KOPT-K1 (cell line): Measurements from ENCODE around the gene CCDC17.

Source experiments
- H3K27ac ChIP-seq: fragments of 200-600 bp; sonication (generic); 2 replicates; pipeline ENCODE4 v1.5.1; 2016; ENCODE audit warnings: antibody characterized with exemption, mild to moderate bottlenecking, low read depth, low read length; ENCODE audit not compliant: poor library complexity, severe bottlenecking
- H3K36me3 ChIP-seq: fragments of 200-600 bp; sonication (generic); 2 replicates; pipeline ENCODE4 v1.5.1; 2017; ENCODE audit warnings: antibody characterized with exemption, mild to moderate bottlenecking, low read length, moderate library complexity; ENCODE audit not compliant: insufficient read depth
- H3K9me3 ChIP-seq: fragments of 200-600 bp; sonication (generic); 2 replicates; pipeline ENCODE4 v1.5.1; 2017; ENCODE audit warnings: antibody characterized with exemption, low read length, mild to moderate bottlenecking; ENCODE audit not compliant: insufficient read depth, poor library complexity, severe bottlenecking

The CCDC17 gene

DNA sequence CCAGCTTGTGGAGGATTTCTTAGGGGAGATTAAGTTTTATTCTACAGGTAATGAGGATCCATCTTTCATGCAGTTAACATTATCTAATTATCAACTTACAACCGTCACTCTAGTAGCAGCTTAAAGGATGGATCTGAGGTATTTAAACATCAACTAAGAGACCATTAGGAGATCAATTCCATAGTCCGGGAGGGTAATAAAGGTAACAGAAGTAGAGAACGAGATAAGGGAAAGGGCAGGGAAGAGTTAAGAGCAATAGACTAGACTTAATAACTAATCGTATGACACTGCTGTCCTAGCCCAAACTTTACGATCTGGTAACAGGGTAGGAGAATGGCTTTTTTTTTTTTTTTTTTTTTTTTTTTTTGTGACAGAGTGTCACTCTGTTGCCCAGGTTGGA lies 19.5 kb upstream of the CCDC17 start:
- Histone ChIP-seq H3K9me3 (no peaks in the 10 kb centered on the region), H3K36me3 (peaks cover 86% of the 10 kb centered on the region), H3K27ac (no peak overlapping the region)

DNA sequence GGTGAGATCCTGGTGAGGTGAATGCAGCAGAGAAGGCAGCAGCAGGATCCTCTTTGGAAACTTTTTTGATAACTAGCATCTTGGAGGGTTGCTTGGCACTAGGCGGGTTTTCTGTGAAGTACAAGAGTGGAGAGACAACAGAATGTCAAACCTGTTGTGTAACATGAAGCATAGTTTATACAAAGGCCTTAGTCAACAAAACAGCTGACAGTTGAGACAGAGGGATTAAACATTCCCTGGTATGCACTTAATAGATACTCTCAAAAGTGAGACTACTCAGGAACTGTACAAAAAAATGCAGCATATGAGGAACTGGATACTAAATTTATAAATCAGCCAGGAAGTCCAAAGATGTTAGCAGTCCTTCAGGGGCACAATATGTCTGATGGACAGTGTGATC lies 16.4 kb upstream of the CCDC17 start:
- H3K9me3 ChIP-seq: no peaks in the 10 kb centered on the region
- H3K36me3 ChIP-seq: peaks cover 92% of the 10 kb centered on the region
- H3K27ac ChIP-seq: no peak overlapping the region

DNA sequence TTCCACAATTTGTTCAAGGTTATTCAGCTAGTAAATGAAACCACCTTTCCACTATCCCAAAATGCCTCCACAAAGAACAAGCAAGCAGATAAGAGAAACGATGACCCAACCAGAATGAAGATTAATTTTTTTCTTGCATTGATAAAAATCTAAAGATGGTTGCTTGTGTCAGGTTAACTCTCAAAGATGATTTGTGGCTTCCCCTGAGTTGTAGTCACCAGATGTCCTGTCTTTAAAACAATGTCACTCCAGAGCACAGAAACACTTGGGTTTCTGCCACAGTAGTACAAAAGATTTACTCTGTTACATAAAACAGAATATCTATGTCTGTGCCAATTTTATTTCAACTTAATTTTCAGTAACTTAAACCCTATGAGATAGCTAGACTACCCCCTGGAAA lies 11.4 kb upstream of the CCDC17 start:
- H3K36me3 ChIP-seq: peaks cover 100% of the 10 kb centered on the region
- no peaks in the 10 kb centered on the region for H3K9me3 ChIP-seq
- no peak overlapping the region for H3K27ac ChIP-seq

DNA sequence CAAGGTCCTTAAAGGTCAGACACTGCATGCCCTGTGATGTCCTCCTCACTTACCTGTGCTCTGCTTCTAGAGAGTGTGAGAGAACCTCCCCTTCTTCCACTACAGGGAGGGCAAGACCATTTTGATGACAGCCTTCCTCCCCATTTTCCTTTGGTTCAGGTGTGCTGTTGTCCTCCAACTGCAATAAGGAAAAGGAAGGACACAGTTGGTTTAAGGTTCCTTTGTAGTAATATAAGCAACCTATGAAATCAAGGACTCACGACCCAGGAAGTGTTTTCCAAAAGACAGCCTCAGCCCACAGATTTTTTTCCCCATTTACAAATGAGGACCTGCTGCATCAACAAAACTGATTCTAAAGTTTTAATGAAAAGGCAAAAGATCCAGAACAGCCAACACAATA lies 6.6 kb upstream of the CCDC17 start:
- Histone ChIP-seq H3K9me3 (no peaks in the 10 kb centered on the region), H3K36me3 (peaks cover 98% of the 10 kb centered on the region), H3K27ac (no peak overlapping the region)

DNA sequence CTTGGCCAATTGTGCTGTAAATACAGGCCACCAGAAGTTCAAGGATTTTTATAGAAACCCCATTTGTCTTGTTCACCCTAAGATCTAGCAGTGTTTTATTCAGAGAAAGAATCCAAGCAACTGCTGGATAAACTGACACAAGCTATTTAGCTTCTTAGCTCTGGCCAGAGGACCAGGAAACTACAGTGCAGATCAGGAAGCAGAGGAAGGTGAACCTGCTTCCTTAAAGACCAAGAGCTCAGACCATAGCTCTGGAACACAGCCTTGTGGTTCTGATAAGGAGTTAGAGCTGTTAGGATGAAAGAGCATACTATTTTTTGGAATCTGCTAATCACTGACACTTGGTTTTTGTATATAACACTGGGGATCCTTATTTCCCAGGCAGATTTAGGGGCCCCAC lies 5.2 kb upstream of the CCDC17 start:
- Histone ChIP-seq H3K27ac (no peak overlapping the region), H3K36me3 (peaks cover 92% of the 10 kb centered on the region), H3K9me3 (no peaks in the 10 kb centered on the region)

DNA sequence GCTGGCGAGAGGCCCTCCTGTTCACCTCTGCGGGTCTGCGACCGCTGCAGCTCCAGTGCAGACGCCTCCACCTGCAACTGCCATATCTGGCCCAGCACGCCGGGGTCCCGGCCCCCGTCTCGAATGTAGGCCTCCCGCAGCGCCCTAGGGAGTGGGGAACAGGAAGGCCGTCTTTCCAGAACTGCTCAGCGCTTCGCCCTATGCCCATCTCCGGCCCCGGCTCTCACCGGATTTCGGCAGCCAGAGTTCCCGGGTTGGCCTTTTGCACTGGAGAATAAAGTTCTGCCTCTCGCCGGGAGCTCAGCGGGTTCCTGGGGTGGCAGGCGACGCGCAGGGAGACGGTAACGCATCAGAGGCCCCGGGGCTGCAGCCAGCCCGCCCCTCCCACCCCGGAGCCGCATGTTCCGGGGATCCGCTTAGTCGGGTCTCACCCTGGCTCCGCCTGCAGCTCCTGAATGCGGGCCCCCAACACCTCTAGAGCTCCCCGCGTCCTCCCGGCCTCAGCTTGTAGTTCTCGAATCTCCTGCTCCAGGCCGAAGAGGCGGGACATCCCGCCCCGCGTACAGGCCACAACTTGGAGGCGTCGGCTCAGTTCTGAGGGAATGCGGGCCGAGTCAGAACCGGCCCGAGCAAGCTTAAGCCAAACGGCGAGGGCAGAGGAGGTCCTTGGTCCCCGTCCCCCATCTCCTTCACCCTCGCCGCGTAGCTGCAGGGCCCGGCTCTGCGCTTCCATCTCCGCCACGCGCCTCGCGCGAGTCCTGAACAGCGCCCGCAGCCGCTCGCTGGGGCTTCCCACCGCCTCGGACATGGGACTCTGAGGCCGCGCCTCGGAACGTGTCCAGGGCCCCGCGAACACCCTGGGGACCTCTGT lies 1.1 kb downstream of the CCDC17 start:
- Histone ChIP-seq H3K27ac (no peak overlapping the region), H3K9me3 (no peaks in the 10 kb centered on the region), H3K36me3 (peaks cover 88% of the 10 kb centered on the region)

DNA sequence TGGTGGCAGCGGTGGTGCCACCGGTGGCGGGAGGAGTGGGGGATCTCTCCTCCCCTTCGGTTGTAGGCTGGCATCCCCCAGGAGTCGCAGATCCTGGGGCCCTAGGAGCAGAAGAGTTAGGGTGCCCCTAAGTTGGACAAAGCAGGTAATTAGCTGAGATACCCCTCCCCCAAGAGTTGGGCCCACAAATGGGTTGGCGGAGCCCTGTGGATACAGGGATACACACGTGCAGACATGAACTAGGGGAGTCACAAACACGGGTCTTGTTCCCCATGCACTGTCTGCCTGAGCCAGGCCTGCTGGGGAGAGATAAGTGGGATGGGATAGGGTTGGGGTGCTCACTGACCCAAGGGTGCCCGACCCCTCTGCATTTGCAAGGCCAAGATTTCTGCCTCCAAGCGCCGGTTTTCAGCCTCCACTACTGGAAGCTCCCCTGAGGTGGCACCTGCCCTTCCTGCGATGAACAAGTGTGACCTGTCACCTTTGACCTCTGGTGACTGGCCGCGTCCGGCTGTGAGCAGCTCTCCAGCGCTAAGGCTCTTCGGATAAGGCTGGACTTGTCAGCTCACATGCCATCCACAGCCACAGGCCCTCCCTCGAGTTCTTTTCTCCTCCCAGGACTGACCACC lies 1.8 kb downstream of the CCDC17 start:
- H3K36me3 ChIP-seq: peaks cover 88% of the 10 kb centered on the region
- H3K27ac ChIP-seq: no peak overlapping the region
- H3K9me3 ChIP-seq: no peaks in the 10 kb centered on the region

DNA sequence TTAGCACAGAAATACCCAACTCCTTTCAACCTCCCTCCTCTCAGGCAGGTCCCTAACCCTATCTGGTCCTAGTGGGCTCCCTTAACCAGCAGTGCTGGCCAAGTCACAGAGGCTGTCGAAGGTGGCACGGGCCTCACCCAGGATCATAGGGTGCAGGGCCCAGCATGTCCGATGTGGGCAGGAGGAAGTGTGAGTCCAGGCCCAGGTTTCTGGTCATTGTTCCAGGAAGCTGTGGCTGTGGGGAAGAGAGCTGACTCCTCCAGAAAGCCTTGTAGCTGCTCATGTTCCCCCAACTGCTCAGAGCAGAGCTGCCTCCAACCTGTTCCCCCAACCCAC lies 2.4 kb downstream of the CCDC17 start:
- peaks cover 88% of the 10 kb centered on the region for H3K36me3 ChIP-seq
- no peak overlapping the region for H3K27ac ChIP-seq
- no peaks in the 10 kb centered on the region for H3K9me3 ChIP-seq

DNA sequence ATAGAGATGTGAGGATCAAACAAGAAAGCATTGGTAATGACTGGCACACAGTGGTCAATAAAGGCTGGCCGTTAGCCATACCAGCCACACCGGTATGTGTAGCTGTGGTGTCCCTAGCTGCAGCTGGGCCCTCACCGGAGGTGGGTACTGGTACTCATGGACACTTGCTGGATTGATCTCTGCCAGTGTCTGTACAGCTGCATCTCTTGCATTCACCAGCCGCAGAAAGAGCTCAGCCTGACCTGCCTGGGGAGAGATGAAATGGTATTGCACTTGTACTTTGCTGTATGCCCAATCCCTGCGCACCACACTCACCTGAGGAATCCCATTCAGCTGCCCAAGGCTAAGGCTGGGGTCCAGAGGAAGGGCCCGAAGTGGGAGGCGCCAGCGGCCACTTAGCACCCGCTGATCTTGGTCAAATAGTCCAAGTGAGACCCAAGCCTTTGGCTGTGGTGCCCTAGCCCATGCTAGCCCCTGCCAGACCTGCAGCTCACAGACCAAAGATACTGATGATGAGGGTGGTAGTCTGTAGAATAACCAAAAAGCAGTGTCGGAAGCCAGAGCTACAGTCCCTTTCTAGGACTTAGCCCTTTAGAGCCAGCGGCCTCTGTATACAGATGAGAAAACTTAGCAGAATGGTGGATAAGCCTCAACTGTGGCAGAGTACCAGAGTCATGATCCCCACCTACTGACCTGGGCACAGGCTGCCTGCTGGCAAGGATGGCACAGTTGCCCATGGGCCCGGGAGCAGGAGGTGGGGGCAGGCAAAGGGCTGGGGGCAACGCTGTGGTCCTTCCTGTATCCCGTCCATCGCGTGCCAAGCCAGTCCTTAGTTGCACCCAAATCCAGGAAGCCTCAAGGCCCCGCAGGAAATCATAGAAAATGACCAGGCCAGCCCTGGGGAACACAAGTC lies 3.0 kb downstream of the CCDC17 start:
- peaks cover 90% of the 10 kb centered on the region for H3K36me3 ChIP-seq
- no peak overlapping the region for H3K27ac ChIP-seq
- no peaks in the 10 kb centered on the region for H3K9me3 ChIP-seq

DNA sequence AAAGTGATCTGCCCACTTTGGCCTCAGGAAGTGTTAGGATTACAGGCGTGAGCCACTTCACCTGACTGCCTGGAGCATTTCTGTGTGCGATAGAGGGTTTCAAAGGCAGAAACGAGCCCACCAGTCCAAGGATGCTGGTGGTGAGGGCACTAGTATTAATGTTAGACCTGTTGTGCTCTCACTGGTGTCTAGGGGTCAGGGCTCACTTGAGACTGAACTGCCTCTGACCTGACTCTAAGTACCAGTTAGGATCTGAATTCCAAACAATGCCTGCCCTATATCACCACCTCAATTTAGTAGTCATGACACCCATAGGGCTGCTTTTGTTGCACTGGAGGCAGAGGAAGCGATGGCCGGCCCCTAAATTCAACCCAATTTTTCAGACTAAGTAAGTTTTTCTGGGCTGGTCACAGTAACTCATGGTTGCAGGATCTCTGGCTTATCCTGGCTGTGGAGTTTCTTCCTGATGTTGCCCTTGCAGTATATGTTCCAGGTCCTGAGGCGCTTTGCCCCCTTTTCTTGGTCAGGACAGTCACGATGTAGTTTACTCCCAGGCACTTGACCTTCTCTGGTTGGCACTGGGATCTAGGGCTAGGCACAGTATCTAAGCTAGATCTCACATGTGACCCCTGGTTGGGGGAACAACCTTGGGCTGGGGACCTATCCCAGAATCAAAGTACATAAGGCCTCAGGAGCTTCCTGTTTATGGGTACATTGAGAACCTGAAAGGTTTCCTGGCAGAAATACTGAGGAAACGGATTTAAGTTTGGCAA lies 4.5 kb downstream of the CCDC17 start:
- Histone ChIP-seq H3K36me3 (peaks cover 95% of the 10 kb centered on the region), H3K9me3 (no peaks in the 10 kb centered on the region), H3K27ac (no peak overlapping the region)

DNA sequence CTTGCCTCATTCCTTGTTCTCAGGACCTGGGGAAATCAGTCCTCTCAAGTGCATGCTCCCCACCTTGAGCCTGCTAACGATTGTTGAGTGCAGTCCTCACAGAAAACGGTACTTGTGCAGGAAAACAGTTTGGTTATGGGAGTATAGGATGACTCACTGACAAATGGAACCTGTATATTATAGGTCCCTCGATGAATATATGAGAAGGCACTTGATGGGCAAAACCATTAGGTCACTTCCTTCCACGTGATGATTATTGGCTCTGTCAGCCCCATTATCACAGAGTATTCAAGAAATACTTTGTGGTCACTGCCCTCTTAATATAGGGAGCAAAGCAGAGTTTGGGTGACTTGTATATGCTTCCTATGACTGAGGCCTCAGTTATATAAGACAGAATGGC lies 6.2 kb downstream of the CCDC17 start:
- Histone ChIP-seq H3K27ac (no peak overlapping the region), H3K36me3 (peaks cover 98% of the 10 kb centered on the region), H3K9me3 (no peaks in the 10 kb centered on the region)

DNA sequence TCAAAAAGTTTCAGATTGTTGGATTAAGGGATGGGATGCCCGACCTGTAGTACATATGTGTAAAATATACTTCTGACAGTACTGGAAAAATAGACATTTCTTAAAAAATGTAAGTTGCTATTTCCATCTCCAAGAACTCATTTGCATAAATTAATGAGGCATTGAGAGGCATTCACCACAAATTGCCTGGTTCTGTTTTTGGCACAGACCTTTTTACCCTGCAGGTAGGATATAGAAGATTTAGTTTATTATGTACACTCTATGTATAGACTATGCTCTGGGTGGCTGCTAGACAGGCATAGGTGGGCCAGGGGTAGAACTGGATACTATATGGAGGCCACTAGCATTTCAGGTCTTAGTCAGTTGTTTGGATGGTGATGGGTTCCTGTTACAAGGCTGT lies 8.0 kb downstream of the CCDC17 start:
- Histone ChIP-seq H3K27ac (no peak overlapping the region), H3K9me3 (no peaks in the 10 kb centered on the region), H3K36me3 (peaks cover 100% of the 10 kb centered on the region)

DNA sequence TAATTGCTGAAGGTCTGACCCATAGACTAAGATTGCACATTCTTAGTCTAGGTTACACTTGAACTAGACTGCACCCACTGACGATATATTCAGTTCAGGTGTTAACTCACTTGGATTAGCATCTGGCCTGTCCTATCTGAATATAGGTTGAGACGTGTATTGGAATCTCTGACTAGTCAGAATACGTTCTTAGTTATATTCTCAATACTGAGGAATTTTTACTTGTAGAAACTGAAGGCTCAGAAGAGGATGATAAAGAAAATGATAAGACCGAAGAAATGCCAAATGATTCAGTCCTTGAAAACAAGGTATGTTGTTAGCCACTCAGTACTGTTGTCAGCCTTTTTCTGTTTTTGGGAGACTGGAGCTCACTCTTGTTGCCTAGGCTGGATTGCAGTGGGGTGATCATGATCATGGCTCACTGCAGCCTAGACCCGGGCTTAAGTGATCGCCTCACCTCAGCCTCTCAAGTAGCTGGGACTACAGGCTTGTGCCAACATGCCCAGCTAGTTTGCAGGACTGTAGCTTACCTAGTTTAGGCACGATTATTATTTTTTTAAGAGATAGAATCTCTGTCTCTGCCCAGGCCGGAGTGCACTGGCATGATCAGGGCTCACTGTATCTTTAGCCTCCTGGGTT lies 10.8 kb downstream of the CCDC17 start:
- Histone ChIP-seq H3K27ac (no peak overlapping the region), H3K36me3 (peaks cover 100% of the 10 kb centered on the region)

DNA sequence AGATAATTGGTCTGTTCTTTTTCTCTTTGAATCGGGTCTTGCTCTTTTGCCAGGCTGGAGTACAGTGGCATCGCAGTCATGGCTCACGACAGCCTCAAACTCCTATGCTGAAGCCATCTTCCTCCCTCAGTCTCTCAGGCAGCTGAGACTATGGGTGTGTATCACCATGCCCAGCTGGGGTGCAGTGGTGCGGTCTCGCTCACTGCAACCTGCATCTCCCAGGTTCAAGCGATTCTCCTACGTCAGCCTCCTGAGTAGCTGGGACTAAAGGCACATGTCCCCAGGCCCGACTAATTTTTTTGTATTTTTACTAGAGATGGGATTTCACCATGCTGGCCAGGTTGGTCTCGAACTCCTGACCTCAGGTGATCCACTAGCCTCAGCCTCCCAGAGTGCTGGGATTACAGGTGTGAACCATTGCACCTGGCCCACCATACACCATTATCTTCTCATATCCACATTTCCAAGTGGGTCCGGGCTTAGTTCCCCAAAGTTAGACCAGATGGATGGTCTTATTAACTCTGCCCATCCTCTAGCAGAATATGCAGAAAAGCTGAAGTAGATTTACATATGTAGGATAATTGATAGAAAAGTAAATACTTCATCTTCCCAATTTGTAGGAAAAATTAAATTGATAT lies 13.1 kb downstream of the CCDC17 start:
- Histone ChIP-seq H3K9me3 (no peaks in the 10 kb centered on the region), H3K27ac (no peak overlapping the region), H3K36me3 (peaks cover 100% of the 10 kb centered on the region)

More for the DNA sequence above, 10.8 kb downstream of the CCDC17 start:
- H3K9me3 ChIP-seq: no peaks in the 10 kb centered on the region
